Left kidney (tissue), 2 donors: ENCODE results near the gene TMEM92. TPM values are rescaled to one million over a fixed set of nuclear protein-coding genes. Genes with fewer than 3 reads are reported as not detected.
"Not testable (repeated sequence)": the region's sequence is repeated elsewhere in the genome, so short reads cannot be mapped to it uniquely, and the experiment has no call there.

Experiments
- DNase-seq: peaks from one replicate; pipeline ENCODE4 v3.0.0-alpha.2; 2013
- polyA plus RNA-seq: library from polyadenylated mRNA; unstranded; fragments of 120-200 nt; gene quantifications from one replicate; pipeline ENCODE4 v1.2.1, GENCODE V29; 2013; ENCODE audit not compliant: insufficient read length

Gene TMEM92
- polyA plus RNA-seq, 1 donor: 2.2 TPM

GRCh38 chr17:50299776-50300175, 25.5 kb downstream of the TMEM92 start:
- DNase-seq: no peak

DNA sequence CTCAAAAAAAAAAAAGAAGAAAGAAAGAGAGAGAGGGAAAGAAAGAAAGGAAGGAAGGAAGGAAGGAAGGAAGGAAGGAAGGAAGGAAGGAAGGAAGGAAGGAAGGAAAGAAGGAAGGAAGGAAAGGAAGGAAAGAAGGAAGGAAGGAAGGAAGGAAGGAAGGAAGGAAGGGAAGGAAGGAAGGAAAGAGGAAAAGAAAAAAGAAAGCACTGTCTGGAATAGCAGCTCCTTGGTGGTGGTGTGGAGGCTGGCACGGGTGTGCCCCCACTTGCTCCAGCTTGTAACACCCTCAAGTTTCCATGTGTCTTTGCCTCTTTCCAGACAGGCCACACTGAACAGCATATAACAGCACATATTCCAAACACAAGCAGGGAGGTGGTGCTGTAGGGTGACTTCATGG, 26.6 kb downstream of the TMEM92 start:
- DNase-seq: not testable (repeated sequence)

DNA sequence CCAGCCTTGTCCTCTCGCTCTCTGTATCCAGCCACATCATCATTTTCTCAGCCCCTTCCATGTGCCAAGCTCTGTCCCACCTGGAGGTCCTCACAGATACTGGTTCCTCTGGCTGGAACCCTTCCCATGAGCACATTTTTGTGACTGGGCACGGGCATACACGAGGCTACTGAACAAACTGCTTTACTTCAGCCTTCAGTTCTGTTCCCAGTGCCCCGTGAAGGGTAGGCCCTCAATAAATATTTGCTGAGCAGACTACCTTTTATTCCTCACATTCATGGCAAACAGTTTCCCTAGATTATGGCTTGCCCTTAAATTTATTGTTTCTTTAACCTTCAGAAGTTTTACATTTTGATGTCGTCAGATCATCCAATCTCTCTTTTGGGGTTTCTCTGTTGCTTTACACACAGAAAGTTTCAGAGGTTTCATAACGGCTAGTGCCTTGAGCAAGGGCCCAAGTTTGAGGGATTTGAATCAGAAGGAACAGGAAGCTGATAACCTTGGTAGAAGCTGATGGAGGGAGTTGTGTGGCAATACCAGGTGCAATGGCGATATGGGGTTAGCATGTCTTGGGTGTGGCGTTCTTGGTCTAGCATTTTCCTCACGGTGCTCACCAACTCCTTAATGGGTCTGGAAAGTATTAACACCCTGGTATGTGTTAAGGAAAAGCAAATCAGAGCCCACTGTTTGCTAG, 27.8 kb downstream of the TMEM92 start:
- no peak for DNase-seq

DNA sequence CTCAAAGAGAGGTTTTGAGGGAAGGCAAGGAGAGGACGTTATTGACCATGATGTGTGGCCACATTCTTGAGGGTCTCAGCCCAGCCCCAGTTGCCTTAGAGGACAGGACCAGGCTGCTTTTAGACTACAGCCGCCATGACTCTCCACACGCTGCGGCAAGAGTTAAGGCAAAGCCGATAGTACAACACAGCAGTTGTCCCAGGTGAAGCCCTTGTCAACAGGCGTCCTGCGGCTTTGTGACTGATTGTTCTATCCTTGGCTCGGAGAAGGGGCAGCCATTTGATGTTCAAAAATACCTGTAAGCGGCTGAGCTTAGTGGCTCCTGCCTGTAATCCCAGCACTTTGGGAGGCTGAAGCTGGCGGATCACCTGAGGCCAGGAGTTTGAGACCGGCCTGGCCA, 28.8 kb downstream of the TMEM92 start:
- no peak for DNase-seq

DNA sequence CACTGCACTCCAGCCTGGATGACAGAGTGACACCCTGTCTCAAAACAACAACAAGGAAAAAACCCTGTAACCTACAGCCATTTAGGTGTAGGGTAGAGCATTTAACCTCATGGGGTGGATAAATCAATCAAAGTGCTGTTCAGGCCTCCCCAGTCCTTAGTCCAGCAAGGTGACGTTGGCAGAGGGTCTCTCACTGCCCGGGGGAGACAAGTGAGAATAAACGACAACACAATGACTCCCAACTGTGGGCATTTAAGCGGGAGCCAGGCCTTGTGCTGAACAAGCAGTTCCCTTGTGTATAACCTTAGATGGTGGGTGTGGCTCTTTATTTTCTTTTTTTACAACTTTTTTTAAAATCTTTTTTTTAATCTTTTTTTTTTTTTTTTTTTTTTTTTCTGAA, 29.3 kb downstream of the TMEM92 start:
- DNase-seq: no peak

- DNase-seq: no peak
These were observed 30.6 kb downstream of the TMEM92 start for GRCh38 chr17:50304781-50305404.

DNA sequence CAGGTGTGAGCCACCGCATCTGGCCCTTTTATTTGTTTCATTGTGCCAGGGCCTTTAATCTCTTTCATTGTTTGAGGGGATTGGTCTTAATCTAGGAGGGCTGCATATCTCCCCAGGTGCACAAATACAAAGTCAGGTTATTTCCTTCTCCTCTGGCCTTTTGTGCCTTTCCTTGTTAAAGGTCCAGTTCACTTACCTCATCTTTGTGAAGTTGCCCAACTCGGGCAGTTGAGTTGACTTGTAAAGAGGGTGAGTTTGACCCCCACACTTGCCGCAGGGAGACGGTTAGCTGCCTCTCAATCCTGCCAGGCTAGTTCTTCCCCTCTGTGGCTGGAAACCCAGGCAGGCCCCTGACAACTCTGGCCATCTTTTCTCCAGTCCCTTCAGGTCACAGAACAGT, 33.4 kb downstream of the TMEM92 start:
- no peak for DNase-seq

- no peak for DNase-seq
These were observed 34.4 kb downstream of the TMEM92 start for GRCh38 chr17:50308666-50309065.

DNA sequence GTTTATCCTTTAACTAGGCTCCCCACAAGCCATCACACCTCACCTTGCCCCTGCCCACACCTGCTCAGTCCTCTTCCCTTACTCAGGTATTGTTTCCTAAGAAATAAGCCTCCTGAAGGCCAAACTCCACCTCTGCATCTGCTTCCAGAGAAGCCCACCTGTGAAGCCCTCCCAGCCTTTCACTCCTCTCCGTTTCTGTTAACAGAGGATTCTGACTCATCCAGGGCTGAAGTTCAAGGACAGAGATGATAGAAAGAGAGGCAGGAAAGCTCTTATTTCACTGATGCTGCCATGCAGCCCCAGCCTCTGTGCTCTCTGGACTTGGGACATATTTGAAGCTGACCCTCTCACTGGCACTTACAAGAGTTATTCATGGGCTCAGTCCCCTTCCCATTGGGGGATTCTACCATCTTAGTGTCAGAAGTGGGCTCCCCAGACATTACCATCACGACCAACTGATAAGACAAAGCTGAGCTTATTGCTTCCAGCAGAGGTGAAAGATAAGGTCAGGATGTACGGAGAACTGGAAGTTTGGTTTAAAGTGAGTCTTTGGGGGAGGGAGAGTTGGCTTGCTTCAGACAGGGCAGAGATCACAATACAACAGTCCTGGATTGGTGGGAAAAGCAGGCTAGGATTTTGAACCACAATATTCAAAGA, 36.3 kb downstream of the TMEM92 start:
- no peak for DNase-seq

DNA sequence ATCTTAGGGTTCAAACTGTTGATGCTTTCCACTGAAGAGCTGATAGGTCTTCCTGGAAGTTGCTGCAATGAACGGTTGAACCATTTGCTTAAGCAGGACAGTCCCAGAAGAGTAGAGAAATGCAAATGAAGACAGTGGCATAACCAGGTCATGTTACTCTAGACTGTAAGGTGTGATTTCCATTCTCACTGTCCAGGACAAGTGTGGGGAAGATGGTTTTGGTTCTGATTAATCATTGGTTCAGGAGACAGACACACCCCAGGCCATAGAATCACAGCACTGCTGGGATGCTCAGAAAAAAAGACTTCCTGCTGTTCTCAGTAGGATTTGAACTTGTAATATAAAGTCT, 36.8 kb downstream of the TMEM92 start:
- no peak for DNase-seq

GRCh38 chr17:50311483-50311882, 37.2 kb downstream of the TMEM92 start:
- no peak for DNase-seq

DNA sequence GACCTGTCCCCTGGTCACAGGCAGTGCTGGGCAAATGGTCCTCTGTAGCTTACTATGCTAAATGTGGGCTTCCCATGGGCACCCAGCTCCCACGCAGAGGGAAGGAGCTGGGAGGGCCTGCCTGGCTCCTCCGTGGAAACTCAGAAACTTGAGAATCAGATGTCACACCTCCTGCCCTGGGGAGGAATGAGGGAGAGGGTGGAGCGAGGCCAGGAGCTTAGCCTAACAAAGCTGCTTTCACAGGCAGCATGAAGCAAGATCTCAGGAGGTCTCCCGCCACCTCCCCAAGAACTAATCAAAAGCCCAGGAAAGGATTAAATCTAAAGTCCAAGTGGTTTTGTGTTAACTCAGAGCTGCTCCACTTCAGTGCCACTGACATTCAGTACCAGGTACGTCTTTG, 38.0 kb downstream of the TMEM92 start:
- DNase-seq: peak; percentile 53

DNA sequence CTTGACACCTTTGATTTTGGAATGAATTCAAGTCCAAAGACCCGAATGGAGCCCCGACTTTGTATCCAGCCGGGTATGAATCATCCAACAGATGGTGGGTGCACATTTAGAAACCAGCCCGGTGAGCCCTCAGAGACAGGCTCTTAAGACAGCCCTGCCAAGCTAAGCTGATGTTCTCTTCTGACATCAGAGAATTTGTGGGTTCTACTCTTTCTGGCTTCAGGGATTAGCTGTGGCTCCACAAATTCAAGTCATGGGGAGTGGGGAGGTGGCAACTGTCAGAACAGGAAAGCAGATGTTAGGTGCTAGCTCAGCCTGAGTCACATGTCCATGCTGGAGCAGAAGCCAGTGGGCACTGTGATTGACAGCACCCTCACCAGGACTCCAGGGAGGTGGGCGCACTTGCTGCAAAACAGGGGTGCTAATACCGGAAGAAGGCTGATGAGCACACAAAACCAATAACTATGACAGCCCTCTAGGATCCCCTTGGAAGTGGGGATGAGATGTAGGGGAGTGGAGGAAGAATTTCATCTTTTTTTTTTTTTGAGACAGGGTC, 40.3 kb downstream of the TMEM92 start:
- no peak for DNase-seq

GRCh38 chr17:50316016-50316587, 41.8 kb downstream of the TMEM92 start:
- no peak for DNase-seq

GRCh38 chr17:50316660-50317059, 42.4 kb downstream of the TMEM92 start:
- DNase-seq: not testable (repeated sequence)

- DNase-seq: no peak
These were observed 42.9 kb downstream of the TMEM92 start for GRCh38 chr17:50317121-50317520.

DNA sequence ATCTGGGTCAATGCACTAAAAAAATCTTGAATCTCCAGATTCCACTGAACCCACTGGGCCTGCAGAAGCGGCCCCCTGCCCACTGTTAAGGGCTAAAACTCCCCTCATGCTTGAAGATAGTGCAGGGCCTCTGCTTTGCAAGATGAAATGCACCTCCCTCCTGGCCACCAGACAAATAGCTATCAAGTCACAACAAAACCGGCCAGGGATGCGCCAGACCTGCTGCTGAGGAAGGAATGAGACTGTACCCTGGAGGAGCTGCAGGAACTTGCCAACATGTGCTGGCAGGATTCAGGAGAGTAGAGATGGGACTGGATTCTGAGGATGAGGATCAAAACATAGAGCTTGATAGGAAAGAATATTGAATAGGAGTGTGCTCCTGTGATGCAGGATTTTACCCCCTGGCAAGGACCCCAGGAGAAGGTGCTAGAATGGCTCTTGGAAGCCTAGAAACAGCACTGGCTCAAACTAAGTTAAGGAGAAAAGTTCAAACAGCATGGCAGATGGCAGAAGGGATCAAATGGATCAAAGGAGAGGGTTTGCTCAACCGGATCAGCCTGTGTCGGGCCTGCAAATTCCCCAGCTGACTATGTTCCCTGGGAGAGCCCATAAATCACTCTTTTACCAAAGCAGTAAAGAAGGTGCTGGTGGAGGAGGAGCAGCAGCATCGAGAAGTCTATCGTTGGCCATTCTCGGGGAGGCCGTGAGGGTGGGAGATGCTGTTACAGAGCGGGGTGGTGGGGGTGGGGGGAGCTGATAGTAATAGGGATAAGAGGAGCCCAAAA, 44.4 kb downstream of the TMEM92 start:
- DNase-seq: peak; percentile 86

DNA sequence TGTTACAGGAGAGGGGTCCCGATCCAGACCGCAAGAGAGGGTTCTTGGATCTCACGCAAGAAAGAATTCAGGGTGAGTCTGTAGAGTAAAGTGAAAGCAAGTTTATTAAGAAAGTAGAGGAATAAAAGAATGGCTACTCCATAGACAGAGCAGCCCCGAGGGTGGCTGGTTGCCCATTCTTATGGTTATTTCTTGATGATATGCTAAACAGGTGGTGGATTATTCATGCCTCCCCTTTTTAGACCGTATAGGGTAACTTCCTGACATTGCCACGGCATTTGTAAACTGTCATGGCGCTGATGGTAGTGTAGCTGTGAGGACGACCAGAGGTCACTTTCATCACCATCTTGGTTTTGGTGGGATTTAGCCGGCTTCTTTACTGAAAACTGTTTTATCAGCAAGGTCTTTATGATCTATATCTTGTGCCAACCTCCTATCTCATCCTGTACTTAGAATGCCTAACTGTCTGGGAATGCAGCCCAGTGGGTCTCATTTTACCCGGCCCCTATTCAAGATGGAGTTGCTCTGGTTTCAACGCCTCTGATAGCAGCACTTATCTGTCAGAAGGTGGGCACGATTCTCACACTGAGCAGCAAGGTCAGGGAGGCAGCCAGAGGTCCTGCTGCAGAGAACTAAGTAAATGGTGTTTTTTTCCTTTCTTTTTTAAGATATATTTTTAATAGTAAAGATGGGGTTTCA, 45.2 kb downstream of the TMEM92 start:
- no peak for DNase-seq

GRCh38 chr17:50322271-50322670, 48.0 kb downstream of the TMEM92 start:
- no peak for DNase-seq

DNA sequence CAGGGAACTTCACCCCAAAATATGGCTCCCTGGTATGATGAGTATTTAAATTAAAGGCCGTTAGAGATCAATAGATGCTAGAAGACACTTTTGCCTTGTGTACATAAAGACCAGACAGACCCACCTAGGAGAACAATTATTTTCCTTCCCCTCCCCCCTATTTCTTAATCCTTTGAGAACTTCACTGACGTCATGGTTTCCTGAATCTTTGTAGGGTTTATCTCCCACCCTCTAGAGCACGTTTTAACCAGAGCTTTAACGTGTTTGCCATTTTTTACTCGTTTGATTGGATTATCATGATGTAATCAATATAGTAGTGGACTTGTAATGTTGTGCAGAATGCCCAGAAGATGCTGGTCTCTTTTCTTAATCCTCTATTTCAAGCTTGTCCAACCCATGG, 48.8 kb downstream of the TMEM92 start:
- DNase-seq: no peak

GRCh38 chr17:50325906-50326305, 51.6 kb downstream of the TMEM92 start:
- DNase-seq: no peak
